ENCODE results near the gene MAGEB4. TPM values are rescaled to one million over a fixed set of nuclear protein-coding genes. Genes with fewer than 3 reads are reported as not detected.

The MAGEB4 gene
- total RNA-seq, 1 donor from 2014 or later = not detected

- Histone ChIP-seq H3K36me3 (no peaks in the 10 kb centered on the region), H3K27ac (no peak overlapping the region), H3K27me3 (no peaks in the 10 kb centered on the region), H3K4me3 (no peak overlapping the region), H3K4me1 (no peaks in the 10 kb centered on the region), H3K9me3 (no peaks in the 10 kb centered on the region)
- no peak for ATAC-seq
- no peak for DNase-seq
- TF ChIP-seq CTCF (IDR thresholded peaks at IDR 0.05) = no peak
- intact Hi-C loops (cut with DNase I) = no loop called here
Observed at GRCh38 chrX:30270639-30271038, 28.8 kb downstream of the MAGEB4 start.

GRCh38 chrX:30275498-30275897, 33.7 kb downstream of the MAGEB4 start:
- TF ChIP-seq CTCF (IDR thresholded peaks at IDR 0.05) = peak; percentile 4
- no peak overlapping the region for H3K27ac ChIP-seq
- H3K4me3 ChIP-seq = no peak overlapping the region
- no peaks in the 10 kb centered on the region for H3K36me3 ChIP-seq
- H3K4me1 ChIP-seq = no peaks in the 10 kb centered on the region
- DNase-seq (no peak), ATAC-seq (no peak)
- H3K27me3 ChIP-seq = no peaks in the 10 kb centered on the region
- intact Hi-C loops (cut with DNase I) = no loop called here
- no peaks in the 10 kb centered on the region for H3K9me3 ChIP-seq

GRCh38 chrX:30278365-30278764, 36.6 kb downstream of the MAGEB4 start:
- TF ChIP-seq CTCF (IDR thresholded peaks at IDR 0.05) = no peak
- Histone ChIP-seq H3K4me3 (no peak overlapping the region), H3K27ac (no peak overlapping the region), H3K4me1 (no peaks in the 10 kb centered on the region), H3K9me3 (no peaks in the 10 kb centered on the region), H3K36me3 (no peaks in the 10 kb centered on the region), H3K27me3 (no peaks in the 10 kb centered on the region)
- ATAC-seq (no peak), DNase-seq (no peak)
- intact Hi-C loops (cut with DNase I) = no loop called here

GRCh38 chrX:30280428-30280827, 38.6 kb downstream of the MAGEB4 start:
- DNase-seq = no peak
- H3K27ac ChIP-seq = no peak overlapping the region
- intact Hi-C loops (cut with DNase I) = no loop called here
- no peak for TF ChIP-seq CTCF (IDR thresholded peaks at IDR 0.05)
- H3K27me3 ChIP-seq = no peaks in the 10 kb centered on the region
- no peak for ATAC-seq
- no peaks in the 10 kb centered on the region for H3K9me3 ChIP-seq
- H3K4me1 ChIP-seq = no peaks in the 10 kb centered on the region
- H3K4me3 ChIP-seq = no peak overlapping the region
- H3K36me3 ChIP-seq = no peaks in the 10 kb centered on the region

- TF ChIP-seq CTCF (IDR thresholded peaks at IDR 0.05) = no peak
- H3K27ac ChIP-seq = no peak overlapping the region
- no peak for DNase-seq
- no peaks in the 10 kb centered on the region for H3K4me1 ChIP-seq
- intact Hi-C loops (cut with DNase I) = no loop called here
- H3K27me3 ChIP-seq = no peaks in the 10 kb centered on the region
- H3K9me3 ChIP-seq = no peaks in the 10 kb centered on the region
- H3K36me3 ChIP-seq = no peaks in the 10 kb centered on the region
- no peak overlapping the region for H3K4me3 ChIP-seq
- ATAC-seq = no peak
Observed at GRCh38 chrX:30282527-30282926, 40.7 kb downstream of the MAGEB4 start.
